H1 (cell line): ENCODE measurements around the gene RPL7A. TPM values are rescaled to one million over a fixed set of nuclear protein-coding genes. Genes with fewer than 3 reads are reported as not detected.

Experiments
- CTCF ChIA-PET: fragments of 300-600 bp; sonication (Branson Sonifier 250); formaldehyde crosslinking; loops from one replicate; lab custom pipeline; 2021; ENCODE audit not compliant: partially characterized antibody; lab: Charles Lee
- POLR2A ChIA-PET: fragments of 300-600 bp; sonication (Branson Sonifier 250); formaldehyde crosslinking; loops from one replicate; lab custom pipeline; 2021; ENCODE audit warnings: inconsistent platforms; ENCODE audit not compliant: partially characterized antibody; lab: Charles Lee
- DNase-seq, 2 experiments: peaks; one replicate each; pipeline versions ENCODE4 v3.0.0 to v3.0.0-alpha.2; 2010 to 2022; ENCODE audit warnings: low spot score in 2 of 2, low read depth in 1 of 2, mixed read lengths in 1 of 2
- FAIRE-seq: peaks from 2 replicates; lab custom pipeline; 2011; peaks lifted over from hg19 to GRCh38; lab: Jason Lieb, UNC
- H2AFZ ChIP-seq: 2 replicates; pipeline ENCODE4 v1.8.1; 2012; ENCODE audit warnings: low read length, inconsistent platforms
- H2AK5ac ChIP-seq: 2 replicates; pipeline ENCODE4 v1.6.1; 2013; ENCODE audit warnings: low read depth, low read length
- H2BK120ac ChIP-seq: replicated peaks from 2 replicates; pipeline ENCODE3; 2013; ENCODE audit warnings: low read depth, low read length, inconsistent platforms
- H2BK12ac ChIP-seq: 2 replicates; pipeline ENCODE4 v1.6.1; 2013; ENCODE audit warnings: low read depth, low read length
- H2BK15ac ChIP-seq: 2 replicates; pipeline ENCODE4 v1.6.1; 2013; ENCODE audit warnings: low read length
- H2BK20ac ChIP-seq: 2 replicates; pipeline ENCODE4 v1.6.1; 2013; ENCODE audit warnings: low read length
- H2BK5ac ChIP-seq: 2 replicates; pipeline ENCODE4 v1.6.1; 2013; ENCODE audit warnings: low read depth, low read length
- H3K14ac ChIP-seq: 2 replicates; pipeline ENCODE4 v1.6.1; 2013; ENCODE audit warnings: inconsistent platforms; ENCODE audit not compliant: insufficient read length
- H3K18ac ChIP-seq: 2 replicates; pipeline ENCODE4 v1.6.1; 2013; ENCODE audit warnings: low read length; ENCODE audit errors: extremely low read depth
- H3K23ac ChIP-seq: 2 replicates; pipeline ENCODE4 v1.6.1; 2013; ENCODE audit warnings: inconsistent platforms; ENCODE audit not compliant: insufficient read length
- H3K23me2 ChIP-seq: 2 replicates; pipeline ENCODE4 v1.6.1; 2013; ENCODE audit warnings: low read depth, low read length
- H3K27ac ChIP-seq: 2 replicates; pipeline ENCODE4 v1.6.1; 2011; ENCODE audit warnings: low read depth, low read length, inconsistent platforms
- H3K27me3 ChIP-seq, 4 experiments: replicated peaks in 1 of 4; 1 replicate in 1 of 4; 2 replicates in 3 of 4; pipeline versions ENCODE4 v1.6.1 to v1.8.1; 2011 to 2013; ENCODE audit warnings: low read length in 3 of 4, mild to moderate bottlenecking in 3 of 4, inconsistent platforms in 2 of 4, mixed read lengths in 2 of 4, moderate library complexity in 1 of 4; ENCODE audit not compliant: control insufficient read depth in 3 of 4, insufficient read depth in 3 of 4; ENCODE audit errors: extremely low read depth in 1 of 4
- H3K36me3 ChIP-seq, 4 experiments: 2 replicates each; pipeline versions ENCODE4 v1.6.1 to v1.8.1; 2011 to 2013; ENCODE audit warnings: mild to moderate bottlenecking in 4 of 4, low read length in 3 of 4, moderate library complexity in 2 of 4, control low read depth in 1 of 4, inconsistent platforms in 1 of 4; ENCODE audit not compliant: insufficient read depth in 4 of 4, control insufficient read depth in 2 of 4
- H3K4ac ChIP-seq: replicated peaks from 2 replicates; pipeline ENCODE3; 2013; ENCODE audit warnings: low read length, low read depth, mixed read lengths, inconsistent platforms; ENCODE audit not compliant: insufficient read length
- H3K4me1 ChIP-seq, 4 experiments: replicated peaks in 1 of 4; 1 replicate in 1 of 4; 2 replicates in 3 of 4; pipeline versions ENCODE4 v1.6.1 to v1.8.1; 2011 to 2013; ENCODE audit warnings: low read length in 3 of 4, inconsistent platforms in 2 of 4, mixed read lengths in 1 of 4; ENCODE audit not compliant: insufficient read depth in 4 of 4, control insufficient read depth in 3 of 4
- H3K4me2 ChIP-seq, 2 experiments: 2 replicates each; pipeline versions ENCODE4 v1.6.1 to v1.8.1; 2011 to 2013; ENCODE audit warnings: low read depth in 2 of 2, low read length in 2 of 2, control low read depth in 1 of 2, inconsistent platforms in 1 of 2, mild to moderate bottlenecking in 1 of 2; ENCODE audit not compliant: insufficient read depth in 1 of 2
- H3K4me3 ChIP-seq, 4 experiments: fragments of 200-600, 300-600 bp in 1 of 4; sonication (generic), shearing (Covaris generic), sonication (Bioruptor Twin) in 1 of 4; 2 replicates each; pipeline versions ENCODE4 v1.5.1 to v1.8.1; 2011 to 2016; ENCODE audit warnings: low read length in 4 of 4, low read depth in 3 of 4, control low read depth in 2 of 4, inconsistent platforms in 2 of 4, mild to moderate bottlenecking in 2 of 4, mixed read lengths in 1 of 4, moderate library complexity in 1 of 4; ENCODE audit not compliant: insufficient read depth in 2 of 4; ENCODE audit errors: extremely low read depth in 1 of 4
- H3K56ac ChIP-seq: replicated peaks from 2 replicates; pipeline ENCODE3; 2013; ENCODE audit warnings: low read depth, mild to moderate bottlenecking, mixed read lengths, low read length, inconsistent platforms; ENCODE audit not compliant: insufficient read length
- H3K79me1 ChIP-seq: 2 replicates; pipeline ENCODE4 v1.6.1; 2013; ENCODE audit warnings: low read depth, low read length, control low read depth
- H3K79me2 ChIP-seq, 2 experiments: 2 replicates each; pipeline versions ENCODE4 v1.6.1 to v1.8.1; 2012 to 2013; ENCODE audit warnings: low read length in 2 of 2, mild to moderate bottlenecking in 2 of 2, inconsistent platforms in 1 of 2; ENCODE audit not compliant: insufficient read depth in 2 of 2, control insufficient read depth in 1 of 2
- H3K9ac ChIP-seq, 4 experiments: replicated peaks in 1 of 4; 1 replicate in 1 of 4; 2 replicates in 3 of 4; pipeline versions ENCODE4 v1.6.1 to v1.8.1; 2011 to 2013; ENCODE audit warnings: low read depth in 3 of 4, low read length in 3 of 4, control low read depth in 2 of 4, mild to moderate bottlenecking in 2 of 4, moderate library complexity in 2 of 4, inconsistent platforms in 1 of 4; ENCODE audit errors: extremely low read depth in 1 of 4
- H3K9me3 ChIP-seq, 2 experiments: 2 replicates each; pipeline versions ENCODE4 v1.6.1 to v1.8.1; 2012 to 2013; ENCODE audit warnings: mild to moderate bottlenecking in 2 of 2, moderate library complexity in 2 of 2, control low read depth in 1 of 2, inconsistent platforms in 1 of 2, low read depth in 1 of 2, low read length in 1 of 2, mixed read lengths in 1 of 2; ENCODE audit not compliant: insufficient read depth in 2 of 2
- H4K20me1 ChIP-seq, 2 experiments: replicated peaks in 1 of 2; 2 replicates each; pipeline versions ENCODE3 to v1.8.1; 2011 to 2013; ENCODE audit warnings: inconsistent platforms in 2 of 2, low read length in 2 of 2, mild to moderate bottlenecking in 1 of 2; ENCODE audit not compliant: insufficient read depth in 2 of 2, control insufficient read depth in 1 of 2
- H4K5ac ChIP-seq: 2 replicates; pipeline ENCODE4 v1.6.1; 2013; ENCODE audit warnings: low read length, low read depth, mixed read lengths, inconsistent platforms; ENCODE audit not compliant: insufficient read length
- H4K8ac ChIP-seq: 2 replicates; pipeline ENCODE4 v1.8.0; 2013; ENCODE audit warnings: mild to moderate bottlenecking, moderate library complexity, low read length, inconsistent platforms; ENCODE audit not compliant: insufficient read depth; ENCODE audit errors: extremely low read depth
- H4K91ac ChIP-seq: replicated peaks from 2 replicates; pipeline ENCODE3; 2013; ENCODE audit warnings: low read length, mixed read lengths, inconsistent platforms; ENCODE audit not compliant: insufficient read length
- SUZ12 ChIP-seq: fragments of 200-600 bp; sonication (generic); IDR thresholded peaks from 2 replicates; pipeline ENCODE4 v1.6.1; 2012; ENCODE audit warnings: mild to moderate bottlenecking, inconsistent platforms, low read length, moderate library complexity, mixed read lengths
- TAF7 ChIP-seq: optimal IDR thresholded peaks from 2 replicates; pipeline ENCODE3; 2011; ENCODE audit warnings: low read depth, mild to moderate bottlenecking, inconsistent platforms, low read length, moderate library complexity, borderline replicate concordance
- WGBS, 2 experiments: shearing (Covaris generic) in 1 of 2; methylation state at CpG; one replicate each; pipeline versions ENCODE4 v1.1.6 to v1.1.7; 2013 to 2015; ENCODE audit warnings: low lambda C conversion rate in 2 of 2, mixed read lengths in 2 of 2, inconsistent platforms in 1 of 2, low coverage in 1 of 2, missing lambda C conversion rate in 1 of 2; ENCODE audit not compliant: insufficient replicate concordance in 2 of 2, insufficient coverage in 1 of 2, insufficient read length in 1 of 2; ENCODE audit errors: extremely low coverage in 1 of 2, missing lambda C conversion rate in 1 of 2; 5-methylcytosine and 5-hydroxymethylcytosine counted together
- polyA plus RNA-seq, 7 experiments: library from polyadenylated mRNA; depleted of rRNA in 3 of 7; stranded (reverse) in 5 of 7; unstranded in 2 of 7; fragments of >200 nt in 5 of 7; fragments of 200-250 nt in 2 of 7; gene quantifications; 1 replicate in 5 of 7; 2 replicates in 1 of 7; 4 replicates in 1 of 7; pipeline versions ENCODE4 v1.2.1 to v1.2.3, GENCODE V29; 2011 to 2013; ENCODE audit warnings: missing spikeins in 2 of 7, mixed read lengths in 2 of 7
- total RNA-seq: library from RNA; stranded (reverse); fragmentation: NEBNext Ultra II Directional; extraction: Animal tissue kit (Norgen Biotek cat#: 25700); gene quantifications from 2 replicates; pipeline ENCODE4 v1.2.1, GENCODE V29; 2021

Gene RPL7A
- total and polyA plus RNA-seq, 2 of the 8 experiments (the other 6 are each of a cell fraction or from before 2014, with no cell fraction given) = 2,578 to 2,783 TPM

DNA sequence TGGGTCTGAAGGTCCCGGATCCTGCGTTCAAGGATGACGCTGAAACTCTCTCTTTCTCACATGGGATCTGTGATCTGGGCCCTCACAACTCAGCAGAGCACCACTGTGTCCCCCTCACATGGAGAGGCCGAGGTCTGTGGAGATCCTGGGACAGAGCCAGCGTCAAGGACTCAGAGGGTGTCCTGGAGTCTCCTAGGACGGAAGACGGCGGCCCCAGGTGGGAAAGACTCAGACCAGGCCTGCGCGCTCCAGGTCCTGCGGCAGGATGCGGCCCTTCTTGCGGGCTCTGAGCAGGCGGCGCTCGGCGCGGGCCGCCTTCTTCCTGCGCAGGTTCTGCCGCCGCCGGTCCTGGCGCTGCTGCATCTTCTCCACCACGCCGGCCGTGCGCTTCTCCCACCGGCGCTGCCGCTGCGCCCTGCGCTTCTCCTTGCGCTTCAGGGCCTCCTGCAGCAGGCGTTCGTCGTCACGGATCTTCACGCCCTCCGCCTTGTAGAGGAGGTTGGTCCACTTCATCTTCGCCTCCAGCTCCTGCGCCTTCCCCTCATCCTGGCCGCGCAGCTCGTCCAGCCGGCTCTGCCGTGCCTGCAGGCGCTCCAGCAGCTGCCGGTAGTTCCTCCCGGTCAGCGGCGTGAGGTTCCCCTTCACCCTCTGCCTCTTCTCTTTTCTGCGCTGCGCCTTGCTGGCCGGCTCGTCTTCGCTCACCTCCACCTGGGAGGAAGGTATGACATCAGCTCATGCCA lies 16.2 kb upstream of the RPL7A start:
- Histone ChIP-seq H3K9me3 (no peaks in the 10 kb centered on the region), H3K23me2 (peaks cover 7% of the 10 kb centered on the region; the same call in 1 of the 2 replicates), H2BK15ac (no peak overlapping the region), H3K4me3 (no peak overlapping the region), H3K14ac (no peak overlapping the region), H4K5ac (no peak overlapping the region), H3K4me1 (peaks cover 0 to 9% (median 2%) of the 10 kb centered on the region in 4 experiments; a peak in 1 of 7 replicates), H4K20me1 (peaks cover 4 to 16% of the 10 kb centered on the region in 2 experiments), H3K18ac (no peak overlapping the region), H4K8ac (no peak overlapping the region), H2BK5ac (no peak overlapping the region), H3K27me3 (no peaks in the 10 kb centered on the region), H3K4ac (no peak overlapping the region), H2BK20ac (no peak overlapping the region), H3K36me3 (peaks cover 20 to 43% (median 35%) of the 10 kb centered on the region in 4 experiments), H3K23ac (no peak overlapping the region), H3K79me2 (peaks cover 0 to 15% of the 10 kb centered on the region in 2 experiments; a peak in 2 of 4 replicates), H2BK12ac (no peak overlapping the region), H3K27ac (no peak overlapping the region), H2AK5ac (no peak overlapping the region), H2BK120ac (no peak overlapping the region), H3K9ac (no peak overlapping the region)
- no peak for DNase-seq
- POLR2A ChIA-PET = interaction anchor here (0.9 to 7.3 kb wide), 7 partner anchors 9 to 149 kb away, joined by 3 to 120 read pairs (median 5); partner anchors contain the start of genes MED22 and RPL7A
- no peak for TF ChIP-seq TAF7
- no peak for TF ChIP-seq SUZ12
- TF ChIP-seq, all 59 proteins: peak for 0
- 93% methylated on average over 45 of the region's 57 CpGs; no CpG with 5 or more reads in 1 of the 2 experiments for WGBS, 2 experiments
- Histone ChIP-seq H4K91ac (no peak overlapping the region), H3K79me1 (peaks cover 10% of the 10 kb centered on the region), H2AFZ (no peak overlapping the region), H3K4me2 (no peak overlapping the region), H3K56ac (no peak overlapping the region)
- CTCF ChIA-PET = interaction anchor here (0.6 to 7.0 kb wide), 10 partner anchors 9 to 155 kb away, joined by 3 to 123 read pairs (median 4); no protein-coding TSS in a partner anchor
- no peak for FAIRE-seq
